ENCODE results near the gene MSX2. TPM values are rescaled to one million over a fixed set of nuclear protein-coding genes. Genes with fewer than 3 reads are reported as not detected.

The MSX2 gene
- polyA plus RNA-seq, 1 of the 3 experiments (the other 2 are of a cell fraction) = 5.8 TPM

DNA sequence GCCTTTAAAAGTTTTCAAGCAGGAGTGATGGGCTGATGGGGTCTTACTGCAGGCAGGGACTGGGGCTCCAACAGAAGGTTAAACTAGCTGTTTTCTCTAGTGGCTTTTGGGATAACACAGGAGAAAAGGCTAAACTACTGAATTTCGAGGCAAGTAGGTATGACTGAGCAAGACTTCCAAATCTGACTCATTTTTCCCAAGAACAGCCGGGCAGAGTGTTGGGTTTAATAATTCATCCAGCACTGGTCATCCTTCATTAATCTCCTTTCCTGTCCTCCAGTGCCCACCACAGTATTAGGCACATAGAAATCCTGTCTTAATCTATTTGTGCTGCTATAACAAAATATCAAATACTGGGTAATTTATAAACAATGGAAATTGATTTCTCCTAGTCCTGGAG, 20.5 kb downstream of the MSX2 start:
- TF ChIP-seq SIN3A (IDR thresholded peaks at IDR 0.05; ENCODE audit: borderline replicate concordance, low read depth, low read length) (no peak), RXRA (IDR thresholded peaks at IDR 0.05; ENCODE audit: borderline replicate concordance, low read depth) (no peak), TEAD4 (IDR thresholded peaks at IDR 0.05; ENCODE audit: borderline replicate concordance, insufficient read depth) (no peak), NRF1 (IDR thresholded peaks at IDR 0.05; ENCODE audit: low read depth, low read length) (no peak), JUND (IDR thresholded peaks at IDR 0.05) (no peak), YY1 (IDR thresholded peaks at IDR 0.05; ENCODE audit: low read depth) (no peak), CHD2 (IDR thresholded peaks at IDR 0.05; ENCODE audit: low read length, partially characterized antibody) (no peak), EZH2phosphoT487 (IDR thresholded peaks at IDR 0.05; ENCODE audit: borderline replicate concordance, low read depth) (no peak), SMC3 (IDR thresholded peaks at IDR 0.05; ENCODE audit: low read depth, low read length) (no peak), TCF12 (IDR thresholded peaks at IDR 0.05) (no peak), FOXJ3 (CRISPR knock-in tag; IDR thresholded peaks at IDR 0.05) (no peak), NFIC (IDR thresholded peaks at IDR 0.05; ENCODE audit: borderline replicate concordance) (no peak), EP300 (IDR thresholded peaks at IDR 0.05; ENCODE audit: borderline replicate concordance in 1 of 2, low read depth in 1 of 2, low read length in 1 of 2) (no peak), ELF1 (IDR thresholded peaks at IDR 0.05) (no peak)
- TF ChIP-seq, protein P1, sequence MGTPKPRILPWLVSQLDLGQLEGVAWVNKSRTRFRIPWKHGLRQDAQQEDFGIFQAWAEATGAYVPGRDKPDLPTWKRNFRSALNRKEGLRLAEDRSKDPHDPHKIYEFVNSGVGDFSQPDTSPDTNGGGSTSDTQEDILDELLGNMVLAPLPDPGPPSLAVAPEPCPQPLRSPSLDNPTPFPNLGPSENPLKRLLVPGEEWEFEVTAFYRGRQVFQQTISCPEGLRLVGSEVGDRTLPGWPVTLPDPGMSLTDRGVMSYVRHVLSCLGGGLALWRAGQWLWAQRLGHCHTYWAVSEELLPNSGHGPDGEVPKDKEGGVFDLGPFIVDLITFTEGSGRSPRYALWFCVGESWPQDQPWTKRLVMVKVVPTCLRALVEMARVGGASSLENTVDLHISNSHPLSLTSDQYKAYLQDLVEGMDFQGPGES (IDR thresholded peaks at IDR 0.05; ENCODE audit: low read depth, low read length) = no peak
- TF ChIP-seq, protein P2, sequence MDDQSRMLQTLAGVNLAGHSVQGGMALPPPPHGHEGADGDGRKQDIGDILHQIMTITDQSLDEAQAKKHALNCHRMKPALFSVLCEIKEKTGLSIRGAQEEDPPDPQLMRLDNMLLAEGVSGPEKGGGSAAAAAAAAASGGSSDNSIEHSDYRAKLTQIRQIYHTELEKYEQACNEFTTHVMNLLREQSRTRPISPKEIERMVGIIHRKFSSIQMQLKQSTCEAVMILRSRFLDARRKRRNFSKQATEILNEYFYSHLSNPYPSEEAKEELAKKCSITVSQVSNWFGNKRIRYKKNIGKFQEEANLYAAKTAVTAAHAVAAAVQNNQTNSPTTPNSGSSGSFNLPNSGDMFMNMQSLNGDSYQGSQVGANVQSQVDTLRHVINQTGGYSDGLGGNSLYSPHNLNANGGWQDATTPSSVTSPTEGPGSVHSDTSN (IDR thresholded peaks at IDR 0.05) = no peak
- WGBS (ENCODE audit: low lambda C conversion rate) = 23% methylated on average over 2 of the region's 2 CpGs
- no peak for DNase-seq
- Histone ChIP-seq H4K20me1 (ENCODE audit: insufficient read depth) (no peaks in the 10 kb centered on the region), H3K27ac (ENCODE audit: low read depth in 2 of 2, low read length in 1 of 2) (no peak overlapping the region), H3K4me1 (ENCODE audit: control insufficient read depth in 1 of 2, insufficient read depth in 2 of 2, low read depth in 1 of 2, low read length in 1 of 2) (no peaks in the 10 kb centered on the region), H3K79me2 (ENCODE audit: insufficient read depth) (no peaks in the 10 kb centered on the region), H3K36me3 (replicated peaks in 1 of 2; ENCODE audit: control insufficient read depth in 1 of 2, insufficient read depth in 2 of 2, low read length in 1 of 2) (no peaks in the 10 kb centered on the region), H3K9ac (no peak overlapping the region), H3F3A (replicated peaks; ENCODE audit: insufficient read depth) (no peaks in the 10 kb centered on the region), H2AFZ (ENCODE audit: low read depth) (no peak overlapping the region), H3K27me3 (ENCODE audit: insufficient read depth) (no peaks in the 10 kb centered on the region; the same call in 1 of the 2 replicates), H3K9me2 (no peaks in the 10 kb centered on the region), H3K4me2 (no peak overlapping the region), H3K9me3 (no peaks in the 10 kb centered on the region), H3K4me3 (ENCODE audit: low read depth in 2 of 2, low read length in 1 of 2) (no peak overlapping the region)
- CTCF ChIA-PET = no interaction called here
- POLR2A ChIA-PET = no interaction called here

DNA sequence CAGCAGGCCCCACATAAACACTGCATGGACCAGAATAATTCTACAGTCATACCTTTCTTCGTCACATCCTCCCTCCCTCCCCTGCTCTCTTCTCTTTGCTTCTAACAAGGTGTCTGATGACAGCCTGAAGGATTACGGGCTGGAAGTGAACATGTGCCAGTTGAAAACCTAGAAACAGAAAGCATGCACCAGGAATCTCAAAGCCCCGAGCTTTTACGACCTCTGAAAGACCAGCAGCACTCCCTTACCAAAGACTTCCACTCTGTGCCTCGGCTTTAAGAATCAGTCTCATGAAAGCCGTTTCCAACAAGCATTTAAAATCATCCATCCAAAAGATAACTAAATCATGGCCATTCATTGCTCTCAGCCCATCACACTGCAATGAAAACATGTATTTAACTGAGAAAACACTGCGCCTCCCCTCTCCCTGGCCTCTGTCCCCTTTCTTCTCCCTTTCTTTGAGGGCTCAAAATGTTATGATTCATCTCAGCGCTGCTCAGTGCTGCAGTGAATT, 21.3 kb downstream of the MSX2 start:
- TF ChIP-seq CHD2 (IDR thresholded peaks at IDR 0.05; ENCODE audit: low read length, partially characterized antibody) = no peak
- TF ChIP-seq SIN3A (IDR thresholded peaks at IDR 0.05; ENCODE audit: borderline replicate concordance, low read depth, low read length) = no peak
- no peaks in the 10 kb centered on the region for H3K36me3 ChIP-seq (replicated peaks in 1 of 2; ENCODE audit: control insufficient read depth in 1 of 2, insufficient read depth in 2 of 2, low read length in 1 of 2)
- DNase-seq = no peak
- no peaks in the 10 kb centered on the region for H3K9me2 ChIP-seq
- no peaks in the 10 kb centered on the region for H3K9me3 ChIP-seq
- H3K4me1 ChIP-seq (ENCODE audit: control insufficient read depth in 1 of 2, insufficient read depth in 2 of 2, low read depth in 1 of 2, low read length in 1 of 2) = no peaks in the 10 kb centered on the region; a peak in 1 of 4 replicates
- no peaks in the 10 kb centered on the region for H3K79me2 ChIP-seq (ENCODE audit: insufficient read depth)
- CTCF ChIA-PET = no interaction called here
- no peaks in the 10 kb centered on the region for H4K20me1 ChIP-seq (ENCODE audit: insufficient read depth)
- H3K27me3 ChIP-seq (ENCODE audit: insufficient read depth) = no peaks in the 10 kb centered on the region; the same call in 1 of the 2 replicates
- no peak overlapping the region for H3K9ac ChIP-seq
- POLR2A ChIA-PET = no interaction called here
- no peak overlapping the region for H3K27ac ChIP-seq (ENCODE audit: low read depth in 2 of 2, low read length in 1 of 2)
- WGBS (ENCODE audit: low lambda C conversion rate) = 43% methylated on average over 8 of the region's 8 CpGs
- H3F3A ChIP-seq (replicated peaks; ENCODE audit: insufficient read depth) = peaks cover 2% of the 10 kb centered on the region
- H2AFZ ChIP-seq (ENCODE audit: low read depth) = no peak overlapping the region
- H3K4me3 ChIP-seq (ENCODE audit: low read depth in 2 of 2, low read length in 1 of 2) = no peak overlapping the region
- H3K4me2 ChIP-seq = no peak overlapping the region

All from SK-N-SH (cell line).